Neural progenitor cell (in vitro differentiated cells): ENCODE data around the gene ENO2. TPM values are rescaled to one million over a fixed set of nuclear protein-coding genes. Genes with fewer than 3 reads are reported as not detected.

Experiments used
- DNase-seq: peaks from one replicate; pipeline ENCODE4 v3.0.0-alpha.2; 2016; ENCODE audit warnings: low spot score
- H2AFZ ChIP-seq: fragments of 200-600 bp; sonication (generic); replicated peaks from 2 replicates; pipeline ENCODE4 v1.6.1; 2016; ENCODE audit warnings: antibody characterized with exemption
- H3F3A ChIP-seq: fragments of 200-600 bp; sonication (generic); 2 replicates; pipeline ENCODE4 v1.6.1; 2016; ENCODE audit warnings: antibody characterized with exemption, low read depth
- H3K27ac ChIP-seq: fragments of 200-600 bp; sonication (generic); 2 replicates; pipeline ENCODE4 v1.5.1; 2016; ENCODE audit warnings: mild to moderate bottlenecking
- H3K27me3 ChIP-seq: fragments of 200-600 bp; sonication (generic); 2 replicates; pipeline ENCODE4 v1.6.1; 2016; ENCODE audit warnings: mild to moderate bottlenecking, moderate library complexity
- H3K36me3 ChIP-seq: fragments of 200-600 bp; sonication (generic); 2 replicates; pipeline ENCODE4 v1.5.1; 2016
- H3K4me1 ChIP-seq: fragments of 200-600 bp; sonication (generic); 2 replicates; pipeline ENCODE4 v1.6.1; 2016; ENCODE audit warnings: mixed run types
- H3K4me2 ChIP-seq: fragments of 200-600 bp; sonication (generic); 2 replicates; pipeline ENCODE4 v1.6.1; 2016
- H3K4me3 ChIP-seq: fragments of 200-600 bp; sonication (generic); 2 replicates; pipeline ENCODE4 v1.5.1; 2016
- H3K79me2 ChIP-seq: fragments of 200-600 bp; sonication (generic); 2 replicates; pipeline ENCODE4 v1.6.1; 2016; ENCODE audit warnings: low read depth
- H3K9ac ChIP-seq: fragments of 200-600 bp; sonication (generic); 2 replicates; pipeline ENCODE4 v1.6.1; 2016
- H3K9me3 ChIP-seq: fragments of 200-600 bp; sonication (generic); 2 replicates; pipeline ENCODE4 v1.5.1; 2016; ENCODE audit warnings: low read depth
- H4K20me1 ChIP-seq: fragments of 200-600 bp; sonication (generic); 2 replicates; pipeline ENCODE4 v1.6.1; 2016; ENCODE audit warnings: low read depth
- H3K27ac Mint-ChIP-seq: 3 replicates; pipeline ENCODE4 v1.8.0; 2021; ENCODE audit warnings: mixed read lengths
- H3K27me3 Mint-ChIP-seq: 2 replicates; pipeline ENCODE4 v1.8.0; 2022; ENCODE audit warnings: low read depth, mild to moderate bottlenecking, inconsistent platforms, moderate library complexity, mixed read lengths; ENCODE audit not compliant: insufficient read depth
- H3K36me3 Mint-ChIP-seq: 3 replicates; pipeline ENCODE4 v1.8.0; 2021; ENCODE audit warnings: mixed read lengths
- H3K4me1 Mint-ChIP-seq: 3 replicates; pipeline ENCODE4 v1.8.0; 2021; ENCODE audit warnings: mixed read lengths
- H3K4me3 Mint-ChIP-seq: 3 replicates; pipeline ENCODE4 v1.8.0; 2021; ENCODE audit warnings: mild to moderate bottlenecking, moderate library complexity, mixed read lengths
- H3K9me3 Mint-ChIP-seq: 3 replicates; pipeline ENCODE4 v1.8.0; 2020; ENCODE audit warnings: mixed read lengths
- CTCF ChIP-seq: fragments of 200-600 bp; sonication (generic); IDR thresholded peaks from 2 replicates; pipeline ENCODE4 v1.5.1; 2017; ENCODE audit warnings: antibody characterized with exemption, mild to moderate bottlenecking
- EZH2 ChIP-seq: fragments of 200-600 bp; sonication (generic); IDR thresholded peaks from 2 replicates; pipeline ENCODE4 v1.6.1; 2017; ENCODE audit warnings: antibody characterized with exemption, mild to moderate bottlenecking, moderate library complexity
- EZH2phosphoT487 ChIP-seq: fragments of 200-600 bp; sonication (generic); IDR thresholded peaks from 2 replicates; pipeline ENCODE4 v1.6.1; 2017; ENCODE audit warnings: antibody characterized with exemption
- total RNA-seq: library from RNA; depleted of rRNA; stranded (reverse); fragments of >200 nt; gene quantifications from 2 replicates; pipeline ENCODE4 v1.2.3, GENCODE V29; 2015; ENCODE audit warnings: low replicate concordance

The ENO2 gene
- total RNA-seq, 1 donor from 2014 or later, result 82.2 TPM

GRCh38 chr12:6902448-6902847, 11.9 kb upstream of the ENO2 start:
- H3K4me2 ChIP-seq, result no peak overlapping the region

GRCh38 chr12:6903722-6904121, 10.7 kb upstream of the ENO2 start:
- TF ChIP-seq EZH2 (no peak), CTCF (no peak), EZH2phosphoT487 (no peak)

More at GRCh38 chr12:6902448-6902847, 11.9 kb upstream of the ENO2 start:
- DNase-seq, result no peak
- Histone ChIP-seq H3F3A (peaks cover 20% of the 10 kb centered on the region), H3K4me3 (no peak overlapping the region), H3K27me3 (no peaks in the 10 kb centered on the region), H3K27ac (no peak overlapping the region), H3K4me1 (peaks cover 28% of the 10 kb centered on the region), H3K9ac (no peak overlapping the region), H3K79me2 (no peaks in the 10 kb centered on the region), H3K36me3 (no peaks in the 10 kb centered on the region), H2AFZ (no peak overlapping the region), H3K9me3 (no peaks in the 10 kb centered on the region), H4K20me1 (no peaks in the 10 kb centered on the region)
- H3K9me3 Mint-ChIP-seq, result peaks cover 3% of the 10 kb centered on the region
- peak overlapping the region; percentile 12 for H3K27ac Mint-ChIP-seq
- H3K36me3 Mint-ChIP-seq, result peaks cover 1% of the 10 kb centered on the region
- peaks cover 22% of the 10 kb centered on the region for H3K4me1 Mint-ChIP-seq
- peaks cover 6% of the 10 kb centered on the region for H3K27me3 Mint-ChIP-seq
- peak overlapping the region; percentile 36 for H3K4me3 Mint-ChIP-seq
- TF ChIP-seq CTCF, result no peak
- TF ChIP-seq EZH2, result no peak
- TF ChIP-seq EZH2phosphoT487, result no peak

GRCh38 chr12:6904280-6905276, 9.8 kb upstream of the ENO2 start, which contains the start of gene LRRC23:
TSS of gene LRRC23 (plus strand) at chr12:6904822. CDS start at chr12:6905634, 812 bp downstream.
- H3K4me3 Mint-ChIP-seq, result no peak within 1 kb of the TSS
- H3K9me3 Mint-ChIP-seq, result peaks cover 3% of the 10 kb centered on the region

More at GRCh38 chr12:6903722-6904121, 10.7 kb upstream of the ENO2 start:
- Mint-ChIP-seq H3K36me3 (peaks cover 5% of the 10 kb centered on the region), H3K27ac (peak overlapping the region; percentile 50), H3K4me3 (no peak overlapping the region), H3K4me1 (peaks cover 22% of the 10 kb centered on the region), H3K27me3 (peaks cover 6% of the 10 kb centered on the region), H3K9me3 (peaks cover 3% of the 10 kb centered on the region)
- DNase-seq, result no peak
- Histone ChIP-seq H3K79me2 (no peaks in the 10 kb centered on the region), H3K27me3 (no peaks in the 10 kb centered on the region), H3K4me3 (no peak overlapping the region), H4K20me1 (no peaks in the 10 kb centered on the region), H3F3A (peaks cover 22% of the 10 kb centered on the region), H3K27ac (no peak overlapping the region), H3K9me3 (no peaks in the 10 kb centered on the region), H3K9ac (no peak overlapping the region), H3K4me2 (peak overlapping the region; percentile 77), H2AFZ (no peak overlapping the region), H3K4me1 (peaks cover 28% of the 10 kb centered on the region), H3K36me3 (no peaks in the 10 kb centered on the region)

More at GRCh38 chr12:6904280-6905276, 9.8 kb upstream of the ENO2 start, which contains the start of gene LRRC23:
- Histone ChIP-seq H3K27me3 (no peaks in the 10 kb centered on the region), H3F3A (peaks cover 27% of the 10 kb centered on the region), H3K36me3 (no peaks in the 10 kb centered on the region), H3K9ac (no peak within 1 kb of the TSS), H3K4me1 (peaks cover 28% of the 10 kb centered on the region), H3K27ac (no peak within 1 kb of the TSS), H3K9me3 (no peaks in the 10 kb centered on the region), H2AFZ (peak within 1 kb of the TSS; percentile 97), H3K79me2 (no peaks in the 10 kb centered on the region), H4K20me1 (no peaks in the 10 kb centered on the region), H3K4me2 (peak within 1 kb of the TSS; percentile 87), H3K4me3 (peak within 1 kb of the TSS; percentile 59)
- Mint-ChIP-seq H3K4me1 (peaks cover 19% of the 10 kb centered on the region), H3K27ac (peak within 1 kb of the TSS; percentile 50), H3K27me3 (peaks cover 6% of the 10 kb centered on the region), H3K36me3 (peaks cover 5% of the 10 kb centered on the region)
- TF ChIP-seq EZH2 (no peak), EZH2phosphoT487 (no peak), CTCF (no peak)
- peak; percentile 99 for DNase-seq
